Loucy (cell line): ENCODE measurements around the gene GLRA3.

Experiments used
- H2AFZ ChIP-seq: fragments of 200-600 bp; sonication (generic); 2 replicates; pipeline ENCODE4 v1.6.0; 2016; ENCODE audit warnings: antibody characterized with exemption, mild to moderate bottlenecking, low read length, moderate library complexity
- H3F3A ChIP-seq: fragments of 200-600 bp; 2 replicates; pipeline ENCODE4 v1.6.0; 2016; ENCODE audit warnings: antibody characterized with exemption, low read depth, mild to moderate bottlenecking
- H3K27me3 ChIP-seq: fragments of 200-600 bp; sonication (generic); 2 replicates; pipeline ENCODE4 v1.6.1; 2014; ENCODE audit warnings: low read length, mild to moderate bottlenecking; ENCODE audit not compliant: insufficient read depth, poor library complexity, severe bottlenecking
- H3K36me3 ChIP-seq: fragments of 200-600 bp; sonication (generic); 2 replicates; pipeline ENCODE4 v1.6.1; 2016; ENCODE audit warnings: low read length; ENCODE audit not compliant: insufficient read depth
- H3K4me1 ChIP-seq: fragments of 200-600 bp; sonication (generic); 2 replicates; pipeline ENCODE4 v1.5.1; 2014; ENCODE audit warnings: low read length, mild to moderate bottlenecking; ENCODE audit not compliant: insufficient read depth, poor library complexity, severe bottlenecking
- H3K4me2 ChIP-seq: fragments of 200-600 bp; sonication (generic); 2 replicates; pipeline ENCODE4 v1.6.0; 2014; ENCODE audit warnings: antibody characterized with exemption, low read length, low read depth, mild to moderate bottlenecking; ENCODE audit not compliant: poor library complexity, severe bottlenecking
- H3K4me3 ChIP-seq: fragments of 200-600 bp; sonication (generic); 2 replicates; pipeline ENCODE4 v1.5.1; 2014; ENCODE audit warnings: low read length, mild to moderate bottlenecking, mixed read lengths; ENCODE audit not compliant: poor library complexity, severe bottlenecking
- H3K79me2 ChIP-seq: fragments of 200-600 bp; sonication (generic); 2 replicates; pipeline ENCODE4 v1.6.1; 2014; ENCODE audit warnings: low read length; ENCODE audit not compliant: insufficient read depth
- H3K9ac ChIP-seq: fragments of 200-600 bp; sonication (generic); 2 replicates; pipeline ENCODE4 v1.6.0; 2014; ENCODE audit warnings: mild to moderate bottlenecking, low read depth, low read length, moderate library complexity; ENCODE audit not compliant: poor library complexity, severe bottlenecking
- H3K9me2 ChIP-seq: fragments of 200-600 bp; sonication (generic); replicated peaks from 2 replicates; pipeline ENCODE4 v1.6.1; 2016; ENCODE audit warnings: low read depth, low read length, mixed read lengths
- H3K9me3 ChIP-seq: fragments of 200-600 bp; sonication (generic); 2 replicates; pipeline ENCODE4 v1.6.1; 2014; ENCODE audit warnings: mild to moderate bottlenecking, antibody characterized with exemption, low read length, low read depth; ENCODE audit not compliant: insufficient read depth
- H4K20me1 ChIP-seq: fragments of 200-600 bp; sonication (generic); 2 replicates; pipeline ENCODE4 v1.6.0; 2014; ENCODE audit warnings: antibody characterized with exemption, low read length, mild to moderate bottlenecking; ENCODE audit not compliant: insufficient read depth, poor library complexity, severe bottlenecking
- CTCF ChIP-seq: fragments of 200-600 bp; sonication (generic); conservative IDR thresholded peaks from 2 replicates; pipeline ENCODE4 v1.5.1; 2014; ENCODE audit warnings: mild to moderate bottlenecking, antibody characterized with exemption, low read length
- EZH2phosphoT487 ChIP-seq: fragments of 200-600 bp; IDR thresholded peaks from 2 replicates; pipeline ENCODE4 v1.6.1; 2018; ENCODE audit warnings: antibody characterized with exemption, mild to moderate bottlenecking, moderate library complexity, borderline replicate concordance

The GLRA3 gene

GRCh38 chr4:174860588-174860987 lies 31.5 kb upstream of the GLRA3 start:
- Histone ChIP-seq H3F3A (no peaks in the 10 kb centered on the region), H3K9me3 (no peaks in the 10 kb centered on the region), H3K4me2 (no peak overlapping the region), H3K9me2 (no peaks in the 10 kb centered on the region), H3K4me1 (no peaks in the 10 kb centered on the region), H3K4me3 (no peak overlapping the region), H4K20me1 (no peaks in the 10 kb centered on the region), H3K9ac (no peak overlapping the region), H3K36me3 (no peaks in the 10 kb centered on the region), H3K79me2 (no peaks in the 10 kb centered on the region), H2AFZ (no peak overlapping the region), H3K27me3 (no peaks in the 10 kb centered on the region)
- TF ChIP-seq CTCF = no peak

GRCh38 chr4:174859904-174860303 lies 30.9 kb upstream of the GLRA3 start:
- no peak overlapping the region for H3K4me3 ChIP-seq
- no peaks in the 10 kb centered on the region for H3F3A ChIP-seq
- H4K20me1 ChIP-seq = no peaks in the 10 kb centered on the region
- H3K9me2 ChIP-seq = no peaks in the 10 kb centered on the region
- TF ChIP-seq EZH2phosphoT487 (no peak), CTCF (no peak)
- no peaks in the 10 kb centered on the region for H3K36me3 ChIP-seq
- H3K4me1 ChIP-seq = no peaks in the 10 kb centered on the region
- no peak overlapping the region for H3K4me2 ChIP-seq
- no peak overlapping the region for H2AFZ ChIP-seq
- H3K27me3 ChIP-seq = no peaks in the 10 kb centered on the region
- H3K9me3 ChIP-seq = no peaks in the 10 kb centered on the region
- no peak overlapping the region for H3K9ac ChIP-seq
- H3K79me2 ChIP-seq = no peaks in the 10 kb centered on the region

GRCh38 chr4:174856926-174857800 lies 28.1 kb upstream of the GLRA3 start:
- H3K4me2 ChIP-seq = no peak overlapping the region
- no peak overlapping the region for H3K4me3 ChIP-seq
- H3K27me3 ChIP-seq = no peaks in the 10 kb centered on the region
- no peak overlapping the region for H3K9ac ChIP-seq
- no peaks in the 10 kb centered on the region for H3K9me2 ChIP-seq
- H4K20me1 ChIP-seq = no peaks in the 10 kb centered on the region
- H3K79me2 ChIP-seq = no peaks in the 10 kb centered on the region
- H3F3A ChIP-seq = no peaks in the 10 kb centered on the region
- H3K36me3 ChIP-seq = no peaks in the 10 kb centered on the region
- no peak overlapping the region for H2AFZ ChIP-seq
- no peaks in the 10 kb centered on the region for H3K4me1 ChIP-seq
- no peaks in the 10 kb centered on the region for H3K9me3 ChIP-seq
- TF ChIP-seq EZH2phosphoT487 (no peak), CTCF (no peak)
